Right cardiac atrium (tissue), 5 donors: Measurements from ENCODE around the gene NOTUM. TPM values are rescaled to one million over a fixed set of nuclear protein-coding genes. Genes with fewer than 3 reads are reported as not detected.
A peak's percentile ranks its signal among the peaks of the same experiment; 100 is the strongest.

Source experiments
- ATAC-seq, 2 donors: fragments of 200-7000 bp; cut with Tn5 transposase; one replicate each; pipeline versions ENCODE4 v1.8.0 to v1.9.1; 2020; ENCODE audit warnings: moderate library complexity in 2 of 2, mild to moderate bottlenecking in 1 of 2
- DNase-seq, 3 donors: peaks; one replicate each; pipeline ENCODE4 v3.0.0-alpha.2; 2020
- H3K27ac ChIP-seq: one replicate; pipeline ENCODE4 v1.5.1; 2013; ENCODE audit warnings: mild to moderate bottlenecking, low read length, control low read depth, moderate library complexity
- H3K27me3 ChIP-seq: one replicate; pipeline ENCODE4 v1.6.1; 2013; ENCODE audit not compliant: control insufficient read depth, insufficient read depth
- H3K4me1 ChIP-seq: one replicate; pipeline ENCODE4 v1.6.1; 2013; ENCODE audit warnings: low read length; ENCODE audit not compliant: control insufficient read depth, insufficient read depth
- H3K4me3 ChIP-seq: one replicate; pipeline ENCODE4 v1.5.1; 2013; ENCODE audit warnings: low read length, control low read depth
- H3K9me3 ChIP-seq: one replicate; pipeline ENCODE4 v1.6.1; 2013; ENCODE audit warnings: low read length; ENCODE audit not compliant: control insufficient read depth
- whole genome bisulfite sequencing: extraction: QIAGEN DNeasy Blood & Tissue Kit; methylation state at CpG from one replicate; pipeline ENCODE4 v1.1.7; 2013; 5-methylcytosine and 5-hydroxymethylcytosine counted together
- intact Hi-C, 4 donors: fragments of 100-400 bp; cut with DNase I; formaldehyde crosslinking; loops; one replicate each; pipeline versions ENCODE4 v1.11.0 to v1.14.0; 2022 to 2023
- polyA plus RNA-seq: library from polyadenylated mRNA; stranded (reverse); fragments of 200-250 nt; gene quantifications from one replicate; pipeline ENCODE4 v1.2.3, GENCODE V29; 2013
- total RNA-seq, 4 donors: library from RNA; stranded (reverse); fragmentation: NEBNext Ultra II Directional; extraction: Animal tissue kit (Norgen Biotek cat#: 25700); gene quantifications; one replicate each; pipeline ENCODE4 v1.2.1, GENCODE V29; 2021
- donor health status: healthy with polysubstance abuse.
- donor health status: DM: no; HTN: yes; CAD: no.
- donor health status: DM: no; HTN: no; CAD: no.
- donor health status: DM: no; HTN: yes; CAD: no; lungs with severe emphysema.
- donor health status: DM: yes; HTN: yes; CAD: no.

NOTUM gene
- total and polyA plus RNA-seq, 5 donors = 0.05 TPM; not detected in 4

DNA sequence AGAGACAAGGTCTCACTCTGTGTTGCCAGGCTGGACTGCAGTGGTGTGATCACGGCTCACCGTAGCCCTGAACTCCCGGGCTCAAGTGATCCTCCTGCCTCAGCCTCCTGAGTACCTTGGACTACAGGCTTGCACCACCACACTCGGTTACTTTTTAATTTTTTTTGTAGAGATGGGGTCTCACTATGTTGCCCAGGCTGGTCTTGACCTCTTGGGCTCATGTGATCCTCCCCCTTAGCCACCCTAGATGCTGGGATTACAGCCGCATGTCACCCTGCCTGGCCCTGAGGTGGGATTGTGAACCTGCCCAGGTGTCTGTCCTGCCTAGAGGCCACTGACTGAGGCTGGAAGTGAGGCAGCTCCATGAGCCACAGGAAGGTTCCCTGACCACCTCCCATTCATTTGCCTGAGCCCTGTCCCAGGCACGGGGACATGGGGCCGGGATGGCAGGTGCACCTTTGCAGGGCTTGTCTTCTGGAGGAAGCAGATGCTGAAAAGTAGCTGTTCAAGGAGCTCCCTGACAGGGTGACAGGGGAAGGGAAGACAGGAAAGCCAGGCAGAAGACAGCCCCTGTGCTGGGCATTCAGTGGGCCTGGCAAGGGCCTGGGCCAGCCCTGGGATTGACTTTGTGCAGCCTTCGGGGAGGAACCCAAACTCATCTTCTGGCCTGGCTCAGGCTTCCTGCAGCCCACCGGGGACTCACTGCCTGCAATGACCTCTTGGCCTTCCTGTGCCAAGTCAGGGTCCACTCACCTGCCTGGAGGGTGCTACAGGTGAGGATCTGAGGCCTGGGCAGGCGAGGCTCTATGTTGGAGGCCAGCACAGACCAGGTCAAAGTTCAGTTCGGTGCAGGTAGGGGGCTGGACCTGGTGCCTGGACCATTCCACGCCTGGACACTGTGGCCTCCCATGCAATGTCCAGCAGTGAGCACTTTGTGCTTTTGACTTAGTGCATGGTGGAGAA is 8.1 kb upstream of the NOTUM start:
- no peaks in the 10 kb centered on the region for H3K27me3 ChIP-seq
- WGBS = 87% methylated on average over 12 of the region's 12 CpGs
- H3K4me3 ChIP-seq = no peak overlapping the region
- H3K9me3 ChIP-seq = no peaks in the 10 kb centered on the region
- H3K27ac ChIP-seq = no peak overlapping the region
- ATAC-seq (no peak), DNase-seq (no peak)
- H3K4me1 ChIP-seq = no peaks in the 10 kb centered on the region
- intact Hi-C loops = no loop called here

DNA sequence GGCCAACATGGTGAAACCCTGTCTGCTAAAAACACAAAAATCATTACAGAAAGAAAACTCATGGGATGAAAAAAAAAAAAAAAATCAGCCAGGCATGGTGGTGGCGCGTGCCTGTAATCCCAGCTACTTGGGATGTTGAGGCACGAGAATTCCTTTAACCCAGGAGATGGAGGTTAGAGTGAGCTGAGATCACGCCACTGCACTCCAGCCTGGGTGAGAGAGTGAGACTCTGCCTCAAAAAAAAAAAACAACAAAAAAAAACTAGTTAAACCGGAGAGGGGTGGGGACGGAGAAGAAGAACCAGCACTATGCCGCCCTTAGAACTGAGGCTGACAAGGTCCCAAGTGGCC is 7.4 kb upstream of the NOTUM start:
- intact Hi-C loops = no loop called here
- H3K9me3 ChIP-seq = no peaks in the 10 kb centered on the region
- ATAC-seq (no peak), DNase-seq (no peak)
- H3K4me1 ChIP-seq = no peaks in the 10 kb centered on the region
- 81% methylated on average over 7 of the region's 7 CpGs for WGBS
- H3K4me3 ChIP-seq = no peak overlapping the region
- H3K27ac ChIP-seq = no peak overlapping the region
- no peaks in the 10 kb centered on the region for H3K27me3 ChIP-seq

DNA sequence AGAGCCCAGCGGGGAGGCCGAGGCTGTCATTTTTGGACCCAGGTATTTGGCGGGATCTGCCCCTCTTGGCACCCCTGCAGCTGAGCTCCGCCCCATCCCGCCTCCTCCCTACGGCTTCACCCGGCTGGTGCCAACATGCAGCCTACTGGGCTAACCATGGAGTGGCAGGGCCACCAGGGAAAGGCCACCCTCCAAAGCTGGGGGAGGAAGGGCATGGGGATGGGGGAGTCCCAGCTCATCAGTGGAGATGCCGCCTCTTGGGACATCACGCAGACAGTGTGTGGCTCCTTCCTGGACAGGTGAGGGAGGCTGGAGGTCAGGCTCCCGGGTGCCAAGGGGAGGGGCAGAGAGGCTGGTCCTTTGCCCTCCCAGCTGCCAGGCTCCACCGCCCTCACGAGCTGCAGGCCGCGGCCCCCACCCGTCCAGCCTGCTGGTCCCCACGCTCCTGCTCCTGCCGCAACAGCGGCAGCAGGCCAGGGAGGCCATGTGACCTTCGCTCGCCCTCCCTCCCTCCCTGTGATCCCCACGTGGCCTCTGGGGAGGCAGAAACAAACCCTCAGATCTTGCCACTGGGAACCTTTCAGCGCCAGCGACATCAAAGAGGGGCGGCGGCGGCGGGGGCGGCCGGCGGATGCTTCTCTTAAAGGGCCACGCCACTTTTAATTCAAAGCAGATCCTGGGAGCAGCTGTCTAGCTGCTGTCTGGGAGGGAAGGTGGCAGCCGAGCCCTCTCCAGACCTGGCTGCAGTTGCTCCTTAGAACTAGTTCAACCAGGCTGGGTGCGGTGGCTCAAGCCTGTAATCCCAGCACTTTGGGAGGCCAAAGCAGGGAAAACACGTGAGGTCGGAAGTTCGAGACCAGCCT is 6.8 kb upstream of the NOTUM start:
- 14% methylated on average over 36 of the region's 36 CpGs for WGBS
- H3K27ac ChIP-seq = no peak overlapping the region
- H3K27me3 ChIP-seq = no peaks in the 10 kb centered on the region

DNA sequence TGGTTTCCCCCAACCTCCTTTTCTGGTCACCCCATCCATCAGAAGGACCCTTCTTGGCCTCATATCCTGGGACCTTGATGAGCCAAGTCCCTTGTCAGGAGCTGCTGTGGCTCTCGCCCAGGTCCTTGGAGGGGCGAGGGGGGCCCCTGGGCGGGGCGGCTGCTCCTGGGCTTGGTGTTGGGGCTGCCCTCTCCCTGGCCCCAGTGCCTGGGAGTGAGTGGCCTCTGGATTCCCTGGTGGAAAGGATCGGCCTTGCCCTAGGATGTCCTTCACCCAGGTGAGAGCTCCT is 6.2 kb upstream of the NOTUM start:
- Histone ChIP-seq H3K27ac (no peak overlapping the region), H3K4me1 (no peaks in the 10 kb centered on the region), H3K4me3 (no peak overlapping the region), H3K27me3 (no peaks in the 10 kb centered on the region), H3K9me3 (no peaks in the 10 kb centered on the region)
- intact Hi-C loops = no loop called here
- DNase-seq = no peak
- peak; percentile 13 to 20 for ATAC-seq
- 36% methylated on average over 5 of the region's 5 CpGs for WGBS

More for the DNA sequence above, 6.8 kb upstream of the NOTUM start:
- H3K4me3 ChIP-seq = no peak overlapping the region
- H3K9me3 ChIP-seq = no peaks in the 10 kb centered on the region
- H3K4me1 ChIP-seq = no peaks in the 10 kb centered on the region
- intact Hi-C loops = no loop called here
- ATAC-seq (peak; percentile 84 to 85), DNase-seq (peak; percentile 82 to 92 (median 90))

DNA sequence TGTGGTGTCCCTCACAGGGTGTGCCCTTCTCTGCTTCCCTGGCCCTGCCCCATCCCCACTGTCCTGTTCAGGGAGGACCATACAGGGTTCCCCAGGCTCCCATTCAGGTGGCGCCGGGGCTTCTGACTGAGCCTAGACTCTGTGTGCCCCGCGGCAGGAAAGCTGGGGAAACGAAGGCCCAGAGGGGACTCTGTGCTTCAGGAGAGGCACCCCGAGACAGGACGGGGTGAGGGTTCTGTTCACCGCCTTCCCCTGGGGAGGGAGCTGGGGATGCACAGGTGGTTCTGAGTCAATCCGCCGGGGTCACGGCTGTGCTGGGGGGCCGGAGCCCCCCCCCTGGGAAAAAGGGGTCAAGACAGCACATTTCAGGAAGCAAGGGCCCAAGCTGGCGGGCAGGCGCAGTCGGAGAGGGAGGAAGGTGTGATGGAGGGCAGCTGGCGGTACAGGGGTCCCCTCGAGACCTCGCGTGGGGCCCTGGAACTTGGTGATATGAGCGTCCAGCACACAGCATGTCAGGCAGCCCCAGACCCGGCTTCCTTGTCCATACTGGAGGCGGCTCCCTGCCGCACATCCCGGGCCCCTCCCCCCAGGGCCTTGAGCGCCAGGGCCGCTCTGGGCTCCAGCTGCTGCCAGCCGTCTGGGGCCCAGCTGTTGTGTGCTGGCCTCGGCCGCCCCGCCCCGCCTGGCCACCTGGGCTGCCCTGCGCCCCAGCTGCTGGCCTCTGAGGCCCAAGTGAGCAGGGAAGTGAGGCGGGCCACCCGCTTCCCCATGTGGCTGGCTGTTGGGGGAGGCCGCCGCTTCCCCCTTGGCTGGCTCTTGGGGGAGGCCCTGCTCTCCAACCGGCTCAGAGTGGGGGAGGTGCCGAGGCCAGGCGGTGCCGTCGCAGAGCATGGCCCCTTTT is 5.6 kb upstream of the NOTUM start:
- Histone ChIP-seq H3K4me1 (no peaks in the 10 kb centered on the region), H3K27me3 (no peaks in the 10 kb centered on the region), H3K9me3 (no peaks in the 10 kb centered on the region), H3K27ac (no peak overlapping the region), H3K4me3 (no peak overlapping the region)
- intact Hi-C loops = no loop called here
- 38% methylated on average over 41 of the region's 41 CpGs for WGBS
- ATAC-seq = peak; percentile 74 to 78
- peak; percentile 75 to 90 (median 90) for DNase-seq

DNA sequence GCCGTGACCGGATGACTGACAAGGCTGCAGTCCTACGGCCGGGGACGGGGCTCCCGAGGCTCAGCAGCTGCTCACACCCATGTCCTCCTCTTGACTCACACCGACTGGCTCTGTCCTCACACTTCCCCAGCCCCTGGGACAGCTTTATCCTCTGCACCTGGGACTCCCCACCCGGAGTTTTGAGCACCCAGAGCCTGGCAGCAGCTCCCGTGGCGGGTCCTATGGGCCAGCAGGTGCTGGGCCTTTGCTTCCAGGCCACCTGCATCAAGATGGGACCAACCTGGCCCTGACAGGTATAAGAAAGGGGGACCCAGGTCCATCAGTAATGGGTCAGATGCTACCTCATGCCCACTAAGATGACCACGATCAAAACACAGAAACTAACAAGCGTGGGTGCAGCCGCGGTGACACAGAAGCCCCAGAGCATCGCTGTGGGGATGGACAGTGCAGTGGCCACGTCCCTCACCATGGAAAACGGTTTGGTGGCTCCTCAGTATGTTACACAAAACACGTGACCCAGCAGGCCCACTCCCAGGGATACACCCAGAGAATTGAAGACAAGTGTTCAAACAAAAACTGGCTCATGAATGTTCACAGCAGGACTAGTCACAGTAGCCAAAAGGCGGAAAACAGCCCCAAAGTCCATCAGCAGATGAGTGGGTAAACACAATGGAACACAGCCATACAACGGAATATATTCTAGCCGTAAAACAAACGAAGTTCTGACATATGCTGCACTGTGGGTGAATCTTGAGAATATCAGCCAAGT is 3.3 kb upstream of the NOTUM start:
- Histone ChIP-seq H3K27ac (no peak overlapping the region), H3K4me3 (no peak overlapping the region), H3K4me1 (no peaks in the 10 kb centered on the region), H3K27me3 (no peaks in the 10 kb centered on the region), H3K9me3 (no peaks in the 10 kb centered on the region)
- intact Hi-C loops = loop anchor here in 2 of 4 donors (5.0 kb wide), 2 partner anchors 53 to 58 kb away; partner anchors contain the start of genes CENPX (in 1 of the 2) and LRRC45 (in 1 of the 2)
- ATAC-seq (no peak), DNase-seq (no peak)
- WGBS = 62% methylated on average over 22 of the region's 22 CpGs

DNA sequence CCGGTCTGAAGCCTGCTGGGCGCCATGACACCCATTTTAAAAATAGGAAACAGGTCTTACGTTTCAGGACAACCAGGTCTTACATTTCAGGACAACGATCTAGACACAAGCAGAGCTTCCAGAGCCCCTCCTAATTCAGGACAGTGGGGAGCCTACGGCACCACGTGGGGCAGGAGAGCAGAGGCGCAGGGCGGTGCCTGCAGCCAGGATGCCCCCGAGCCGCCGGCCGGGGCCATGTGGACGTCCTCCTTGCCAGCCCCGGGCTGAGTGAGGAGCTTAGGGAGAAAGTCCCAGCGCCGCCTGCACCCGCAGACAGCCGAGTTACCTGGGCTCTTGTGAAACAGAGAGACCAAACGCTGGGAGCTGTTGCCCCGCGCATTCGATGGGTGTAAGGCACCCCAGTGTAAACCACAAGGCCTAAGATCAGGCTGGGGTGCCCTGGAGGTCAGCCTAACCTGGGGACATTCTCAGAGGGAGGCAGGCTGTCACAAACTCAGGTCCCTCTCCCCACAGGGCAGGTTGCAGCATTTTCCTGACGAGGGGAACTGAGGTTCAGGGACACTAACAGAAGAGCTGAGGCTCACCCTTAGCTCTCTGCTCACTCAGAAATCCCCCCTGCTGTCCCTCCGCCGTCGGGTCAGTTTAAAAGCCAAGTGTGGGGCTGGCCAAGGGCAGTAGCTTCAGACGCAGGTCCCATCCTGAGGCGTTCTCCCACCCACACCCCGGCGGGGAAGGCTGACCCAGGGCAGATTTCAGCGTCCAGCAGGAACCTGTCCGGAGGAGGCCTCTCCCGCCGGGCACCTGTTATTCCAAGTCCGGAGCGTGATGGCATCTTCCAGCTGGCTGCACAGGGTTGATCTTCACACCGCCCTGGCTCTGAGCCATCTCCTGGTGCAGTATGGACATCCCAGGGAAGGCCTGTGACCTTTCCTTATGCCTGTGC is 1.8 kb upstream of the NOTUM start:
- peak in 1 of 3 donors; percentile 41 for DNase-seq
- intact Hi-C loops = loop anchor here in 2 of 4 donors (5.0 kb wide), 2 partner anchors 55 to 60 kb away; partner anchors contain the start of genes CENPX (in 1 of the 2) and LRRC45 (in 1 of the 2)

DNA sequence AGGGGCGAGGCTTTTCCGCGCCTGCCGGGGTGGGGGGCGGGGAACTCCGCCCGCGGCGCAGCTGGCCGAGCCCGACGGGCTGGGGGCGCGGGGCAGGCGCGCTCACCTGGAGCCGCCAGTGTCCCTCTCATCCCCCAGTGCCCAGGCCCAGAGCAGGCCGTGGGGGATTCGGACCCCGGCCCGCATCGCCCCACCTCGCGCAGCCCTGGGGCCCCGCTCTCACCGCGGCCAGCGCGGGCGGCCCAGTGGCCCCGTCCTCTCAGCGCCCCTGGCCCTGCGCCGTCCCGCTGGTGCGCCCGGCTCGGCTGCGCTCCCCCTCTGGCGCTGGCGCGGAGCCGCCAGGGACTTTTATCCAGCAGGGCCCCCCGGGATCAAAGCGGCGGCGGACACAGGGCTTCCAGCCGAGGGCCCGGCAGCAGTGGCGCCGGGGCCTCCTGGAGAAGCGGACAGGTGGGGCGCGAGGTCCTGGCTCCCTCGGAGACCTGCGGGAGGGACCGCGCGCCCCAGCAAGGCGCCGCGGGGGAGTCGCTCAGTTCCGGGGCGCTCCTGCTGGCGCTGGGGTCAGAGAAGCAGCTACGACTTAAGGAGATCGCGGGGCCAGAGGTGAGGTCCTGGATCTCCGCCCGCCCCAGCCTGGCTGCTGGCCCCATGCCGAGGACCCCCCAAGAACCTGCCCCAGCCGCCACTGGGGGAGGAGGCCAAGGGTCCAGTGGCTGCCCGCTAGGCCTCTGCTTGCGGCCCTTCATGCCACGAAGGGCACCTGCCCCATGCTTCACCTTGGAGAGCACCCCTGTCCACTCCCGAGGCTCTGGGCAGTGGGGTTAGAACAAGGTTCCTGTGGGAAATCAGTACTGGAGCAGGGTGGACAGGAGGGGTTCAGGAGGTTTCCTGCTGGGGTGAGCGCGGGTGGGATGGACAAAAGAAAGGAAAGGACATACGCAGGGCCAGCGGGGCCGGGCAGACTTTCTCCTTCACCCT is 823 bp upstream of the NOTUM start:
- no peaks in the 10 kb centered on the region for H3K27me3 ChIP-seq
- H3K9me3 ChIP-seq = no peaks in the 10 kb centered on the region
- no peak for ATAC-seq
- H3K27ac ChIP-seq = no peak overlapping the region
- peak overlapping the region; percentile 50 for H3K4me3 ChIP-seq
- intact Hi-C loops = loop anchor here in 2 of 4 donors (5.0 kb wide), 2 partner anchors 55 to 60 kb away; partner anchors contain the start of genes CENPX (in 1 of the 2) and LRRC45 (in 1 of the 2)
- DNase-seq = peak in 1 of 3 donors; percentile 50
- no peaks in the 10 kb centered on the region for H3K4me1 ChIP-seq
- WGBS = 9% methylated on average over 79 of the region's 82 CpGs

More for the DNA sequence above, 1.8 kb upstream of the NOTUM start:
- Histone ChIP-seq H3K27me3 (no peaks in the 10 kb centered on the region), H3K4me1 (no peaks in the 10 kb centered on the region), H3K27ac (no peak overlapping the region), H3K4me3 (no peak overlapping the region), H3K9me3 (no peaks in the 10 kb centered on the region)
- no peak for ATAC-seq
- 50% methylated on average over 37 of the region's 37 CpGs for WGBS
